Lower lobe of right lung (tissue), 2 donors: Measurements from ENCODE around the gene GSAP. TPM values are rescaled to one million over a fixed set of nuclear protein-coding genes. Genes with fewer than 3 reads are reported as not detected.
A peak's percentile ranks its signal among the peaks of the same experiment; 100 is the strongest.

ENCODE experiments used
- ATAC-seq, 2 donors: fragments of 200-7000 bp; cut with Tn5 transposase; one replicate each; pipeline ENCODE4 v1.9.1; 2020 to 2022; ENCODE audit warnings: mild to moderate bottlenecking in 2 of 2, moderate library complexity in 2 of 2
- DNase-seq: peaks from one replicate; pipeline ENCODE4 v3.0.0-alpha.2; 2020
- H3K27ac ChIP-seq: fragments of 200-600 bp; one replicate; pipeline ENCODE4 v1.8.0; 2022
- H3K27me3 ChIP-seq: fragments of 200-600 bp; one replicate; pipeline ENCODE4 v1.8.0; 2022; ENCODE audit warnings: low read depth
- H3K36me3 ChIP-seq: fragments of 200-600 bp; one replicate; pipeline ENCODE4 v1.8.0; 2022; ENCODE audit warnings: mild to moderate bottlenecking
- H3K4me1 ChIP-seq: fragments of 200-600 bp; one replicate; pipeline ENCODE4 v1.8.0; 2022
- H3K4me3 ChIP-seq: fragments of 200-600 bp; one replicate; pipeline ENCODE4 v1.8.0; 2022; ENCODE audit warnings: mild to moderate bottlenecking
- H3K9me3 ChIP-seq: fragments of 200-600 bp; one replicate; pipeline ENCODE4 v1.8.0; 2022
- CTCF ChIP-seq: fragments of 200-600 bp; IDR thresholded peaks from one replicate; pipeline ENCODE4 v1.8.0; 2022; ENCODE audit warnings: antibody characterized with exemption, mild to moderate bottlenecking
- intact Hi-C: fragments of 100-400 bp; cut with DNase I; formaldehyde crosslinking; loops from one replicate; pipeline ENCODE4 v1.11.0; 2022
- total RNA-seq: library from RNA; stranded (reverse); fragmentation: NEBNext Ultra II Directional; extraction: Animal tissue kit (Norgen Biotek cat#: 25700); gene quantifications from one replicate; pipeline ENCODE4 v1.2.1, GENCODE V29; 2021
- donor health status: DM: no; HTN: yes; CAD: no; lungs with severe emphysema.

Gene GSAP
- total RNA-seq, 1 donor from 2014 or later, result 80.0 TPM

- ATAC-seq (no peak), DNase-seq (no peak)
- Histone ChIP-seq H3K27me3 (no peaks in the 10 kb centered on the region), H3K36me3 (no peaks in the 10 kb centered on the region), H3K9me3 (no peaks in the 10 kb centered on the region), H3K4me3 (no peak overlapping the region), H3K4me1 (peaks cover 6% of the 10 kb centered on the region), H3K27ac (no peak overlapping the region)
- no peak for TF ChIP-seq CTCF
- intact Hi-C loops, result no loop called here
Measured at GRCh38 chr7:77438131-77438530, 22.0 kb upstream of the GSAP start.

GRCh38 chr7:77434570-77435275 lies 18.6 kb upstream of the GSAP start:
- ATAC-seq (peak; percentile 23 to 28), DNase-seq (no peak)
- H3K4me1 ChIP-seq, result peaks cover 6% of the 10 kb centered on the region
- H3K9me3 ChIP-seq, result no peaks in the 10 kb centered on the region
- TF ChIP-seq CTCF, result no peak
- no peak overlapping the region for H3K27ac ChIP-seq
- no peaks in the 10 kb centered on the region for H3K36me3 ChIP-seq
- no peak overlapping the region for H3K4me3 ChIP-seq
- intact Hi-C loops, result no loop called here
- H3K27me3 ChIP-seq, result no peaks in the 10 kb centered on the region

- Histone ChIP-seq H3K36me3 (no peaks in the 10 kb centered on the region), H3K27me3 (no peaks in the 10 kb centered on the region), H3K27ac (no peak overlapping the region), H3K4me3 (no peak overlapping the region), H3K4me1 (peaks cover 6% of the 10 kb centered on the region), H3K9me3 (no peaks in the 10 kb centered on the region)
- TF ChIP-seq CTCF, result no peak
- DNase-seq (no peak), ATAC-seq (peak; percentile 25 to 39)
- intact Hi-C loops, result no loop called here
Measured at GRCh38 chr7:77433901-77434300, 17.8 kb upstream of the GSAP start.

- ATAC-seq (no peak), DNase-seq (no peak)
- Histone ChIP-seq H3K27me3 (no peaks in the 10 kb centered on the region), H3K27ac (no peak overlapping the region), H3K4me3 (no peak overlapping the region), H3K4me1 (peaks cover 34% of the 10 kb centered on the region), H3K36me3 (no peaks in the 10 kb centered on the region), H3K9me3 (no peaks in the 10 kb centered on the region)
- TF ChIP-seq CTCF, result no peak
- intact Hi-C loops, result no loop called here
Measured at GRCh38 chr7:77430927-77431326, 14.8 kb upstream of the GSAP start.

GRCh38 chr7:77428777-77429231 lies 12.7 kb upstream of the GSAP start:
- Histone ChIP-seq H3K27me3 (no peaks in the 10 kb centered on the region), H3K9me3 (no peaks in the 10 kb centered on the region), H3K27ac (peak overlapping the region; percentile 80), H3K36me3 (no peaks in the 10 kb centered on the region), H3K4me3 (no peak overlapping the region), H3K4me1 (peaks cover 42% of the 10 kb centered on the region)
- no peak for TF ChIP-seq CTCF
- intact Hi-C loops, result no loop called here
- peak; percentile 97 to 98 for ATAC-seq
- DNase-seq, result peak; percentile 80
